ENCODE results near the gene PTPRO. TPM values are rescaled to one million over a fixed set of nuclear protein-coding genes. Genes with fewer than 3 reads are reported as not detected.

The PTPRO gene
- total RNA-seq, 1 donor from 2014 or later, result 0.49 TPM

GRCh38 chr12:15532364-15532977 is 210.2 kb downstream of the PTPRO start:
- Histone ChIP-seq H3K9me3 (no peaks in the 10 kb centered on the region), H3K27ac (no peak overlapping the region), H3K27me3 (no peaks in the 10 kb centered on the region), H3K36me3 (no peaks in the 10 kb centered on the region), H3K4me1 (no peaks in the 10 kb centered on the region), H3K4me3 (no peak overlapping the region)
- intact Hi-C loops (cut with DNase I), result no loop called here
- no peak for DNase-seq (ENCODE audit: extremely low spot score in 2 of 2)
- TF ChIP-seq CTCF (IDR thresholded peaks at IDR 0.05), result no peak
- no peak for TF ChIP-seq POLR2A (IDR thresholded peaks at IDR 0.05)
- no peak for TF ChIP-seq POLR2AphosphoS5 (IDR thresholded peaks at IDR 0.05; ENCODE audit: insufficient read depth in 1 of 2, low read depth in 1 of 2)

GRCh38 chr12:15534322-15534721 is 212.0 kb downstream of the PTPRO start:
- Histone ChIP-seq H3K27ac (no peak overlapping the region), H3K4me3 (no peak overlapping the region), H3K27me3 (no peaks in the 10 kb centered on the region)

GRCh38 chr12:15534874-15535273 is 212.6 kb downstream of the PTPRO start:
- intact Hi-C loops (cut with DNase I), result no loop called here
- Histone ChIP-seq H3K4me1 (no peaks in the 10 kb centered on the region), H3K27ac (no peak overlapping the region), H3K9me3 (no peaks in the 10 kb centered on the region), H3K4me3 (no peak overlapping the region), H3K36me3 (no peaks in the 10 kb centered on the region), H3K27me3 (no peaks in the 10 kb centered on the region)
- TF ChIP-seq CTCF (IDR thresholded peaks at IDR 0.05), result no peak
- TF ChIP-seq POLR2AphosphoS5 (IDR thresholded peaks at IDR 0.05; ENCODE audit: insufficient read depth in 1 of 2, low read depth in 1 of 2), result no peak
- TF ChIP-seq POLR2A (IDR thresholded peaks at IDR 0.05), result no peak
- DNase-seq (ENCODE audit: extremely low spot score in 2 of 2), result no peak

More at GRCh38 chr12:15534322-15534721, 212.0 kb downstream of the PTPRO start:
- H3K9me3 ChIP-seq, result no peaks in the 10 kb centered on the region
- H3K4me1 ChIP-seq, result no peaks in the 10 kb centered on the region
- no peaks in the 10 kb centered on the region for H3K36me3 ChIP-seq
- intact Hi-C loops (cut with DNase I), result no loop called here
- TF ChIP-seq POLR2AphosphoS5 (IDR thresholded peaks at IDR 0.05; ENCODE audit: insufficient read depth in 1 of 2, low read depth in 1 of 2) (no peak), CTCF (IDR thresholded peaks at IDR 0.05) (no peak), POLR2A (IDR thresholded peaks at IDR 0.05) (no peak)
- no peak for DNase-seq (ENCODE audit: extremely low spot score in 2 of 2)

- DNase-seq (ENCODE audit: extremely low spot score in 2 of 2), result no peak
- Histone ChIP-seq H3K27ac (no peak overlapping the region), H3K27me3 (no peaks in the 10 kb centered on the region), H3K4me1 (no peaks in the 10 kb centered on the region), H3K4me3 (no peak overlapping the region), H3K36me3 (no peaks in the 10 kb centered on the region), H3K9me3 (no peaks in the 10 kb centered on the region)
- TF ChIP-seq CTCF (IDR thresholded peaks at IDR 0.05), result no peak
- TF ChIP-seq POLR2A (IDR thresholded peaks at IDR 0.05), result no peak
- no peak for TF ChIP-seq POLR2AphosphoS5 (IDR thresholded peaks at IDR 0.05; ENCODE audit: insufficient read depth in 1 of 2, low read depth in 1 of 2)
- intact Hi-C loops (cut with DNase I), result no loop called here
Observed at GRCh38 chr12:15535352-15535781, 213.1 kb downstream of the PTPRO start.

GRCh38 chr12:15536446-15536845 is 214.1 kb downstream of the PTPRO start:
- intact Hi-C loops (cut with DNase I), result no loop called here
- no peak overlapping the region for H3K27ac ChIP-seq
- DNase-seq (ENCODE audit: extremely low spot score in 2 of 2), result no peak

More at GRCh38 chr12:15536446-15536845, 214.1 kb downstream of the PTPRO start:
- H3K4me1 ChIP-seq, result no peaks in the 10 kb centered on the region
- no peak overlapping the region for H3K4me3 ChIP-seq
- H3K9me3 ChIP-seq, result no peaks in the 10 kb centered on the region
- no peaks in the 10 kb centered on the region for H3K36me3 ChIP-seq
- no peak for TF ChIP-seq CTCF (IDR thresholded peaks at IDR 0.05)
- no peak for TF ChIP-seq POLR2AphosphoS5 (IDR thresholded peaks at IDR 0.05; ENCODE audit: insufficient read depth in 1 of 2, low read depth in 1 of 2)
- no peak for TF ChIP-seq POLR2A (IDR thresholded peaks at IDR 0.05)
- no peaks in the 10 kb centered on the region for H3K27me3 ChIP-seq
